ENCODE measurements around the gene ADD3.

The ADD3 gene

GRCh38 chr10:110160081-110160480 lies 152.3 kb downstream of the ADD3 start:
- DNase-seq: no peak

- DNase-seq: no peak
Observed at GRCh38 chr10:110160522-110160921, 152.7 kb downstream of the ADD3 start.

GRCh38 chr10:110162741-110163145 lies 155.0 kb downstream of the ADD3 start:
- no peak for DNase-seq

GRCh38 chr10:110163192-110163773 lies 155.5 kb downstream of the ADD3 start:
- DNase-seq: peak; percentile 32

- DNase-seq: no peak
Observed at GRCh38 chr10:110163841-110164240, 156.1 kb downstream of the ADD3 start.

- no peak for DNase-seq
Observed at GRCh38 chr10:110165239-110165638, 157.5 kb downstream of the ADD3 start.

GRCh38 chr10:110167149-110167548 lies 159.4 kb downstream of the ADD3 start:
- no peak for DNase-seq

GRCh38 chr10:110168601-110169481 lies 161.1 kb downstream of the ADD3 start:
- DNase-seq: no peak

GRCh38 chr10:110169586-110169985 lies 161.8 kb downstream of the ADD3 start:
- DNase-seq: no peak

GRCh38 chr10:110170142-110170971 lies 162.6 kb downstream of the ADD3 start:
- DNase-seq: no peak

- no peak for DNase-seq
Observed at GRCh38 chr10:110171032-110171431, 163.2 kb downstream of the ADD3 start.

- no peak for DNase-seq
Observed at GRCh38 chr10:110172155-110172554, 164.4 kb downstream of the ADD3 start.

GRCh38 chr10:110174201-110174600 lies 166.4 kb downstream of the ADD3 start:
- DNase-seq: no peak

- no peak for DNase-seq
Observed at GRCh38 chr10:110174816-110175215, 167.0 kb downstream of the ADD3 start.

GRCh38 chr10:110175406-110175805 lies 167.6 kb downstream of the ADD3 start:
- no peak for DNase-seq

GRCh38 chr10:110176141-110177030 lies 168.6 kb downstream of the ADD3 start:
- DNase-seq: no peak

GRCh38 chr10:110179220-110179619 lies 171.4 kb downstream of the ADD3 start:
- DNase-seq: no peak

- DNase-seq: no peak
Observed at GRCh38 chr10:110181451-110181850, 173.7 kb downstream of the ADD3 start.

GRCh38 chr10:110181911-110182310 lies 174.1 kb downstream of the ADD3 start:
- no peak for DNase-seq

- DNase-seq: no peak
Observed at GRCh38 chr10:110184398-110184797, 176.6 kb downstream of the ADD3 start.
